ENCODE data around the gene CTBP2. TPM values are rescaled to one million over a fixed set of nuclear protein-coding genes. Genes with fewer than 3 reads are reported as not detected.

Gene CTBP2
- total RNA-seq, 1 donor from 2014 or later = 73.0 TPM

DNA sequence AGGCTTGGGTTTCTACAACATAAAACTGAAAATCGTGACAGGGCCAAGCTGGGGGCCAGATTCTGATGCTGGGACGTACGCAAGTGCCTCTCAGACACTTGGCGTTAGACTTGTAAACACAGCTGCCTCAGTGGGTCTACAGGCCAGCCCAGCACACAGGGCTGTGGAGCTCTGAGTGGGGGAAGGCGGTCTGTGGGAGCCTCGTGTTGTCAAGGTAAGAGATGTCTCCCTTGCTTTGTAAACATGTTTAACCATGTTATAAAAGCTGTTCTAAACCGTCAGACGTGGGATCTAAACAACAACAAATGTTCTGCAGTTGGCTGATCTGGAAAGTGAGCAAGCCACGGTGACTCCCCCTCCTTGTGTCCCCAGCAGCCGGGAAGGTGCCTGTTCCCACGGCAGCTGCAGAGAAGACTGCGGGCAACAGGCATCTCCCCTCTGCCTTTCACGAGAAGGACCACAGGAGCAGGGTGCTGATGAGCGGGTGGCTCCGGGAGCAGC, 150.7 kb downstream of the CTBP2 start:
- peak; percentile 37 for DNase-seq
- TF ChIP-seq, protein P1, sequence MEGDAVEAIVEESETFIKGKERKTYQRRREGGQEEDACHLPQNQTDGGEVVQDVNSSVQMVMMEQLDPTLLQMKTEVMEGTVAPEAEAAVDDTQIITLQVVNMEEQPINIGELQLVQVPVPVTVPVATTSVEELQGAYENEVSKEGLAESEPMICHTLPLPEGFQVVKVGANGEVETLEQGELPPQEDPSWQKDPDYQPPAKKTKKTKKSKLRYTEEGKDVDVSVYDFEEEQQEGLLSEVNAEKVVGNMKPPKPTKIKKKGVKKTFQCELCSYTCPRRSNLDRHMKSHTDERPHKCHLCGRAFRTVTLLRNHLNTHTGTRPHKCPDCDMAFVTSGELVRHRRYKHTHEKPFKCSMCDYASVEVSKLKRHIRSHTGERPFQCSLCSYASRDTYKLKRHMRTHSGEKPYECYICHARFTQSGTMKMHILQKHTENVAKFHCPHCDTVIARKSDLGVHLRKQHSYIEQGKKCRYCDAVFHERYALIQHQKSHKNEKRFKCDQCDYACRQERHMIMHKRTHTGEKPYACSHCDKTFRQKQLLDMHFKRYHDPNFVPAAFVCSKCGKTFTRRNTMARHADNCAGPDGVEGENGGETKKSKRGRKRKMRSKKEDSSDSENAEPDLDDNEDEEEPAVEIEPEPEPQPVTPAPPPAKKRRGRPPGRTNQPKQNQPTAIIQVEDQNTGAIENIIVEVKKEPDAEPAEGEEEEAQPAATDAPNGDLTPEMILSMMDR (IDR thresholded peaks at IDR 0.05) = no peak

DNA sequence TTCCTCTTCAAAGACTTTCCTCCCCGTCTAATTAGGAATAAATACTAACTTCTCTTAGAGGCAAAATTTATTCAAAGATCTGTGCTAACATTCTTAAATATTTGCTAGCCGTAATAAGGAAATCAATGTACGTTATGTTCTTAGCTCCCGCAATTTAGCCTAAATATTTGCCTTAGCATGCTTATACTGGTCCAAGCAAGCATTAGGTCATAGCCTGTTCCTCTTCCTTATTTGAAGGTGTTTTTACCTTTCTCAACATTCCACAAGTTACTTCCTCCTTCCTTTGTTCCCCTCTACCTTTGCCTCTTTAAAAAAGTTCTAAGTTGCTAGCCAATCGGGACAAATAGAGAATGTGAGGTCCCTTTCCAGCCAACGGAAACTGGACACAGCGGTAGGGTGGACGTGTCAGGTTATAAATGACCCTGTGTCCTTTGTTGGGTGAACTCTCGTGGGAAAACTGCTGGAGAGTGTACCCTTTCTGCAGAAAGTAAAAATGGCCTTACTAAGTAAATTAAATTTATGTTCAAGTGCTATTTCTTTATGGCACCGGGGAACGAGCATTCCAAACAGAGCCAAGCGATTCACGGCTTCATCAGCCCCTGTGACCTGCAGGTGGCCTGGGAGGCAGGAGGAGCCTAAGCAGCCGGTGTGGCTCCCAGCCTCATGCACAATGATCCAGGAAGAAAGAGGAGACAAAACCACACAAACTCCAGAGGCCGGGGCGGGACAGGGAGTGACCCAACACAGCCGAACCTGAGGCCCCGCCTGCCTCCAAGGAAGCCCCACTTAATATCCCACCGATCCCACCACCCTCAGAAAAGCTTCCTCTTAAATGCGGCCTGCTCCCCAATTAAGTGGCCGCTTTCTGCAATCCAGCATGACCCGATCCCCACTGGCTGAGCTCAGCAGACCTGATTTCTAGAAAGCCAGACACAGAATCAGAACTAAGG, 151.4 kb downstream of the CTBP2 start:
- intact Hi-C loops (cut with DNase I) = no loop called here
- no peak overlapping the region for H3K4me3 ChIP-seq
- H3K36me3 ChIP-seq = peaks cover 34% of the 10 kb centered on the region
- DNase-seq (peak; percentile 53), ATAC-seq (peak in 1 of 2 donors; percentile 14)
- TF ChIP-seq, protein P1 (IDR thresholded peaks at IDR 0.05) = no peak
- H3K27ac ChIP-seq = no peak overlapping the region
- H3K27me3 ChIP-seq (ENCODE audit: low read depth) = no peaks in the 10 kb centered on the region
- H3K4me1 ChIP-seq = peaks cover 13% of the 10 kb centered on the region
- H3K9me3 ChIP-seq = no peaks in the 10 kb centered on the region

More for the DNA sequence above, 150.7 kb downstream of the CTBP2 start:
- no peak overlapping the region for H3K4me3 ChIP-seq
- H3K9me3 ChIP-seq = no peaks in the 10 kb centered on the region
- no peak overlapping the region for H3K27ac ChIP-seq
- intact Hi-C loops (cut with DNase I) = no loop called here
- peaks cover 20% of the 10 kb centered on the region for H3K4me1 ChIP-seq
- no peaks in the 10 kb centered on the region for H3K27me3 ChIP-seq (ENCODE audit: low read depth)
- no peak for ATAC-seq
- peaks cover 29% of the 10 kb centered on the region for H3K36me3 ChIP-seq

DNA sequence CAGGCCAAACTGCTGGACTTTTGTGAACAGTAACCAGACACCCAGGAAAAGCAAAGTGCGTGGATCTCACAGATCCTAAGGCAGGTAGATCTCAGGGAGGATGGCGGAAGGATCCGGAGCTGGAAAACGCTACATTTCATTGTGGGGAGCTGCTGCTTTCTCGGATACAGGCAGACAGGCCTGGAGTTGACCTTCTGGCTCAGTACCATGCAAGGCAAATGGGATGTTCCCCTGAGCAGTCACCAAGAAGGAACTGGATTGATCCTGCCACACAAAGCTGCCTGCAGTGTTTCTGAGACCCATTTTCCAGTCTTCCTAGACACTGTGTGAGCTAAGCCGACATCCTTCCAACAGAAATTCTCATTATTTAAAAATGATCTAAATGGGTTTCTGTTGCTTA, 152.9 kb downstream of the CTBP2 start:
- no peak for DNase-seq
- peaks cover 46% of the 10 kb centered on the region for H3K36me3 ChIP-seq
- H3K4me3 ChIP-seq = no peak overlapping the region
- no peak overlapping the region for H3K27ac ChIP-seq
- intact Hi-C loops (cut with DNase I) = no loop called here
- H3K27me3 ChIP-seq (ENCODE audit: low read depth) = no peaks in the 10 kb centered on the region
- ATAC-seq = no peak
- TF ChIP-seq, protein P1 (IDR thresholded peaks at IDR 0.05) = no peak
- H3K4me1 ChIP-seq = peaks cover 16% of the 10 kb centered on the region
- no peaks in the 10 kb centered on the region for H3K9me3 ChIP-seq

DNA sequence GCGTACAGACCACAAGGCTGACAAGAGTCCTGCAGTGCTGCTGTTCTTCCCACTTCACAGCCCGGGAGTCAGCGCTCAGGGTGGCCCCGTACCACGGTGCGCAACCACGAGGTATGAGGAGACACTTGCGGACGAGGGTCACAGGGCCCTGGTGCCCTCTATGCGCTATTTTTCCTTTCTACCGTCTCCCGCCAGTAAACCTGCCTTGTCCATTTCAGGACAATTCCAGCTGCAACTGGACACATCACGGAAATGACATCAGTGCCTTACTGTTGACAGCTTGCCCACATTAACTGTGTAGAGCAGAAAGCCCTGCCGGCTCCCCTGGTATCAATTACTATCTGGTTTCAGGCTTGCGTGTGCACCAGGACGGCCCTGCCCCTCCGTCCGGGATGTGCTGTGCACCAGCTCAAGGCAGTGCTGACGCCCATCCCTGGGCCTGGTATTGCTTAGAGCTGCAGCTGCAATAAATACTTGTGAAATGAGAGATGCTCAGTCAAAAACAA, 153.4 kb downstream of the CTBP2 start:
- no peak for ATAC-seq
- peaks cover 20% of the 10 kb centered on the region for H3K4me1 ChIP-seq
- no peaks in the 10 kb centered on the region for H3K9me3 ChIP-seq
- no peak overlapping the region for H3K27ac ChIP-seq
- intact Hi-C loops (cut with DNase I) = no loop called here
- H3K27me3 ChIP-seq (ENCODE audit: low read depth) = no peaks in the 10 kb centered on the region
- TF ChIP-seq, protein P1 (IDR thresholded peaks at IDR 0.05) = no peak
- H3K4me3 ChIP-seq = no peak overlapping the region
- peaks cover 47% of the 10 kb centered on the region for H3K36me3 ChIP-seq
- DNase-seq = peak; percentile 43

DNA sequence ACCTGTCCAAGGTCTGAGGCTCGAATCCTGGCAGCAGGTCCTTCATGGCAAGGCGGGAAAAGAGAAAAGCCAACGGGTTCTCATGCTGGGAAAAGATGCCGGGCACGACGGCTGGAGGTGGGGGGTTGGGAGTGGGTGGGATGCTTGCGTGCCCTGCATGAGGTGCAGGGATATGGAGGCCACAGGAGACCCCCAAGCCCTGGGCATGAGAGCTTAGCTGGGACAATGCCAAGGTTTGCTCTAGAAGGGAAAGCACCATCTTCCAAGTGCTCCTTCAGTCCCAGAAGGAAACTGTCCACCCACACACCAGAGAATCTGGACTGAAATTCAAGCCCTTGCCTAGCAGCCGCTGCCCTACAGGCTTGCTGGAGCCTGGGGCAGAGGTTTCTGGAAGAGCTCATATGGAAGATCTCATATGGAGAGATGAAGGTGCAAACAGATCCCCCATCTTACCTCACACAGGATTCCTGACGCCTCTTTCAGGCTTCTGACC, 154.1 kb downstream of the CTBP2 start:
- no peak for ATAC-seq

More for the DNA sequence above, 154.1 kb downstream of the CTBP2 start:
- H3K27me3 ChIP-seq (ENCODE audit: low read depth) = no peaks in the 10 kb centered on the region
- no peak overlapping the region for H3K27ac ChIP-seq
- peaks cover 28% of the 10 kb centered on the region for H3K4me1 ChIP-seq
- no peaks in the 10 kb centered on the region for H3K9me3 ChIP-seq
- intact Hi-C loops (cut with DNase I) = no loop called here
- no peak for DNase-seq
- H3K4me3 ChIP-seq = no peak overlapping the region
- peaks cover 54% of the 10 kb centered on the region for H3K36me3 ChIP-seq
- TF ChIP-seq, protein P1 (IDR thresholded peaks at IDR 0.05) = no peak

All from lower lobe of right lung (tissue), 2 donors.